SJSA1 (cell line): ENCODE measurements around the gene PTPDC1. TPM values are rescaled to one million over a fixed set of nuclear protein-coding genes. Genes with fewer than 3 reads are reported as not detected.

Experiments
- total RNA-seq: library from RNA; depleted of rRNA; stranded (reverse); fragments of >200 nt; shearing (Covaris generic); gene quantifications from 2 replicates; pipeline ENCODE4 v1.2.3, GENCODE V29; 2014; rRNA removed

PTPDC1 gene
- total RNA-seq, 1 experiment from 2014 or later, result 12.0 TPM

Other genes starting within 250 kb of the PTPDC1 start
- gene BARX1, start 129.1 kb upstream of the PTPDC1 start, total RNA-seq, result not detected in 2 replicates
- gene ZNF169, start 174.8 kb downstream of the PTPDC1 start, total RNA-seq, result 0.09 and 1.4 TPM in 2 replicates
- gene NUTM2F, start 244.2 kb downstream of the PTPDC1 start, total RNA-seq, result not detected in 2 replicates